Memory B cell (primary cell): Measurements from ENCODE around the gene SMIM35.
"Not testable (repeated sequence)": the region's sequence is repeated elsewhere in the genome, so short reads cannot be mapped to it uniquely, and the experiment has no call there.

Source experiments
- ATAC-seq: fragments of 150-1000 bp; cut with Tn5 transposase; 2 replicates; pipeline ENCODE4 v1.10.0; 2021; ENCODE audit warnings: low read depth, mild to moderate bottlenecking, moderate library complexity
- DNase-seq, 2 donors: peaks; one replicate each; pipeline ENCODE4 v3.0.0; 2022; ENCODE audit warnings: low spot score in 2 of 2
- H3K27ac Mint-ChIP-seq: one replicate; pipeline ENCODE4 v1.8.0; 2022; ENCODE audit warnings: mild to moderate bottlenecking, moderate library complexity, mixed read lengths
- H3K27me3 Mint-ChIP-seq: one replicate; pipeline ENCODE4 v1.8.0; 2022; ENCODE audit warnings: mixed read lengths
- H3K36me3 Mint-ChIP-seq: one replicate; pipeline ENCODE4 v1.8.0; 2022; ENCODE audit warnings: mild to moderate bottlenecking, mixed read lengths
- H3K4me1 Mint-ChIP-seq: one replicate; pipeline ENCODE4 v1.8.0; 2022; ENCODE audit warnings: mixed read lengths
- H3K4me3 Mint-ChIP-seq: one replicate; pipeline ENCODE4 v1.8.0; 2022; ENCODE audit warnings: mild to moderate bottlenecking, moderate library complexity, mixed read lengths
- H3K9me3 Mint-ChIP-seq: one replicate; pipeline ENCODE4 v1.8.0; 2022; ENCODE audit warnings: mixed read lengths

Gene SMIM35

GRCh38 chr11:118062181-118062580 lies 24.6 kb downstream of the SMIM35 start:
- not testable (repeated sequence) for H3K9me3 Mint-ChIP-seq, H3K27ac Mint-ChIP-seq, DNase-seq, H3K4me1 Mint-ChIP-seq, ATAC-seq, H3K4me3 Mint-ChIP-seq, H3K36me3 Mint-ChIP-seq
- H3K27me3 Mint-ChIP-seq = peaks cover 13% of the 10 kb centered on the region

GRCh38 chr11:118061586-118062125 lies 25.1 kb downstream of the SMIM35 start:
- DNase-seq (no peak), ATAC-seq (no peak)
- Mint-ChIP-seq H3K4me1 (peaks cover 2% of the 10 kb centered on the region), H3K27ac (no peak overlapping the region), H3K36me3 (peaks cover 2% of the 10 kb centered on the region), H3K9me3 (no peaks in the 10 kb centered on the region), H3K27me3 (peaks cover 18% of the 10 kb centered on the region), H3K4me3 (no peak overlapping the region)

GRCh38 chr11:118060869-118061268 lies 25.9 kb downstream of the SMIM35 start:
- no peak overlapping the region for H3K27ac Mint-ChIP-seq
- H3K36me3 Mint-ChIP-seq = peaks cover 2% of the 10 kb centered on the region
- no peak overlapping the region for H3K4me3 Mint-ChIP-seq
- peaks cover 2% of the 10 kb centered on the region for H3K4me1 Mint-ChIP-seq
- H3K9me3 Mint-ChIP-seq = no peaks in the 10 kb centered on the region
- DNase-seq = no peak
- no peak for ATAC-seq
- H3K27me3 Mint-ChIP-seq = peaks cover 18% of the 10 kb centered on the region

- H3K27ac Mint-ChIP-seq = no peak overlapping the region
- DNase-seq (no peak), ATAC-seq (no peak)
- no peaks in the 10 kb centered on the region for H3K9me3 Mint-ChIP-seq
- H3K36me3 Mint-ChIP-seq = peaks cover 2% of the 10 kb centered on the region
- H3K4me3 Mint-ChIP-seq = no peak overlapping the region
- H3K27me3 Mint-ChIP-seq = peaks cover 21% of the 10 kb centered on the region
- no peaks in the 10 kb centered on the region for H3K4me1 Mint-ChIP-seq
Measured at GRCh38 chr11:118060081-118060661, 26.6 kb downstream of the SMIM35 start.

- DNase-seq (no peak), ATAC-seq (no peak)
- Mint-ChIP-seq H3K27me3 (peaks cover 21% of the 10 kb centered on the region), H3K4me3 (no peak overlapping the region), H3K9me3 (no peaks in the 10 kb centered on the region), H3K27ac (no peak overlapping the region), H3K36me3 (peaks cover 2% of the 10 kb centered on the region), H3K4me1 (no peaks in the 10 kb centered on the region)
Measured at GRCh38 chr11:118059246-118059940, 27.4 kb downstream of the SMIM35 start.

GRCh38 chr11:118058311-118059245 lies 28.2 kb downstream of the SMIM35 start:
- DNase-seq = no peak
- H3K4me1 Mint-ChIP-seq = no peaks in the 10 kb centered on the region
- H3K27me3 Mint-ChIP-seq = peaks cover 21% of the 10 kb centered on the region
- no peak for ATAC-seq
- no peaks in the 10 kb centered on the region for H3K9me3 Mint-ChIP-seq
- H3K36me3 Mint-ChIP-seq = peaks cover 2% of the 10 kb centered on the region
- no peak overlapping the region for H3K27ac Mint-ChIP-seq
- H3K4me3 Mint-ChIP-seq = no peak overlapping the region

GRCh38 chr11:118057251-118058145 lies 29.3 kb downstream of the SMIM35 start:
- H3K9me3 Mint-ChIP-seq = no peaks in the 10 kb centered on the region
- no peaks in the 10 kb centered on the region for H3K36me3 Mint-ChIP-seq
- H3K27me3 Mint-ChIP-seq = peaks cover 19% of the 10 kb centered on the region
- no peak overlapping the region for H3K27ac Mint-ChIP-seq
- no peak overlapping the region for H3K4me3 Mint-ChIP-seq
- no peak for DNase-seq
- peaks cover 7% of the 10 kb centered on the region for H3K4me1 Mint-ChIP-seq
- no peak for ATAC-seq

GRCh38 chr11:118056806-118057205 lies 30.0 kb downstream of the SMIM35 start:
- ATAC-seq = no peak
- H3K4me1 Mint-ChIP-seq = peaks cover 13% of the 10 kb centered on the region
- DNase-seq = no peak
- peaks cover 19% of the 10 kb centered on the region for H3K27me3 Mint-ChIP-seq
- no peaks in the 10 kb centered on the region for H3K36me3 Mint-ChIP-seq
- H3K9me3 Mint-ChIP-seq = no peaks in the 10 kb centered on the region
- H3K4me3 Mint-ChIP-seq = no peak overlapping the region
- H3K27ac Mint-ChIP-seq = peak overlapping the region; percentile 29

- H3K9me3 Mint-ChIP-seq = no peaks in the 10 kb centered on the region
- no peak overlapping the region for H3K27ac Mint-ChIP-seq
- no peaks in the 10 kb centered on the region for H3K36me3 Mint-ChIP-seq
- peaks cover 19% of the 10 kb centered on the region for H3K27me3 Mint-ChIP-seq
- no peak overlapping the region for H3K4me3 Mint-ChIP-seq
- DNase-seq (no peak), ATAC-seq (no peak)
- H3K4me1 Mint-ChIP-seq = peaks cover 18% of the 10 kb centered on the region
Measured at GRCh38 chr11:118055966-118056365, 30.8 kb downstream of the SMIM35 start.

- H3K4me1 Mint-ChIP-seq = peaks cover 23% of the 10 kb centered on the region
- H3K4me3 Mint-ChIP-seq = no peak overlapping the region
- H3K9me3 Mint-ChIP-seq = no peaks in the 10 kb centered on the region
- DNase-seq (no peak), ATAC-seq (no peak)
- no peak overlapping the region for H3K27ac Mint-ChIP-seq
- H3K36me3 Mint-ChIP-seq = no peaks in the 10 kb centered on the region
- H3K27me3 Mint-ChIP-seq = peaks cover 19% of the 10 kb centered on the region
Measured at GRCh38 chr11:118054712-118055640, 31.8 kb downstream of the SMIM35 start.

- no peak for DNase-seq
- Mint-ChIP-seq H3K4me3 (no peak overlapping the region), H3K4me1 (peaks cover 30% of the 10 kb centered on the region), H3K27me3 (peaks cover 16% of the 10 kb centered on the region), H3K9me3 (no peaks in the 10 kb centered on the region), H3K27ac (peak overlapping the region; percentile 39), H3K36me3 (no peaks in the 10 kb centered on the region)
- ATAC-seq = no peak
Measured at GRCh38 chr11:118052581-118053206, 34.1 kb downstream of the SMIM35 start.
